Subcutaneous adipose tissue (tissue), 4 donors: Measurements from ENCODE around the gene PRSS12. TPM values are rescaled to one million over a fixed set of nuclear protein-coding genes. Genes with fewer than 3 reads are reported as not detected.

ENCODE experiments used
- total RNA-seq, 4 donors: library from RNA; depleted of rRNA; stranded (reverse); fragments of >200 nt; gene quantifications; one replicate each; pipeline ENCODE4 v1.1.0, GENCODE V29; 2016
- TF ChIP-seq, protein P1 (sequence below): fragments of 450-650 bp; IDR thresholded peaks from one replicate; pipeline ENCODE4 v1.5.1; 2016; ENCODE audit warnings: low read depth, mild to moderate bottlenecking, control low read depth, antibody characterized with exemption, moderate library complexity

The PRSS12 gene
- total RNA-seq, 4 donors from 2014 or later, result 0.17 to 1.1 (median 0.57) TPM; not detected in 1

DNA sequence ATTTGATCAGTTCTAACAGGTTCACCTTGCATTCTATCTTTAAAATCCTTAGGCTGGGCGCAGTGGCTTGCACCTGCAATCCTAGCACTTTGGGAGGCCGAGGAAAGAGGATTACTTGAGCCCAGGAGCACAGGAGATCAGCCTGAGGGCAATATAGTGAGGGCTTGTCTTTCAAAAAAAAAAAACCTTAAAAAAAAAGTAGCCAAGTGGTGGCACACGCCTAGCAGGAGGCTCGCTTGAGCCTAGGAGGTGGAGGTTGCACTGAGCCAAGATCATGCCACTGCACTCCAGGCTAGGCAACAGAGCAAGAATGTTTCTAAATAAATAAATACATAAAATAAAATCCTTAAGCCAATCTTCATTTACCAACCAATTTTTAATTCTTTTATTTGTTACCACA lies 75.6 kb downstream of the PRSS12 start:
- TF ChIP-seq, protein P1, sequence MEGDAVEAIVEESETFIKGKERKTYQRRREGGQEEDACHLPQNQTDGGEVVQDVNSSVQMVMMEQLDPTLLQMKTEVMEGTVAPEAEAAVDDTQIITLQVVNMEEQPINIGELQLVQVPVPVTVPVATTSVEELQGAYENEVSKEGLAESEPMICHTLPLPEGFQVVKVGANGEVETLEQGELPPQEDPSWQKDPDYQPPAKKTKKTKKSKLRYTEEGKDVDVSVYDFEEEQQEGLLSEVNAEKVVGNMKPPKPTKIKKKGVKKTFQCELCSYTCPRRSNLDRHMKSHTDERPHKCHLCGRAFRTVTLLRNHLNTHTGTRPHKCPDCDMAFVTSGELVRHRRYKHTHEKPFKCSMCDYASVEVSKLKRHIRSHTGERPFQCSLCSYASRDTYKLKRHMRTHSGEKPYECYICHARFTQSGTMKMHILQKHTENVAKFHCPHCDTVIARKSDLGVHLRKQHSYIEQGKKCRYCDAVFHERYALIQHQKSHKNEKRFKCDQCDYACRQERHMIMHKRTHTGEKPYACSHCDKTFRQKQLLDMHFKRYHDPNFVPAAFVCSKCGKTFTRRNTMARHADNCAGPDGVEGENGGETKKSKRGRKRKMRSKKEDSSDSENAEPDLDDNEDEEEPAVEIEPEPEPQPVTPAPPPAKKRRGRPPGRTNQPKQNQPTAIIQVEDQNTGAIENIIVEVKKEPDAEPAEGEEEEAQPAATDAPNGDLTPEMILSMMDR, result no peak

DNA sequence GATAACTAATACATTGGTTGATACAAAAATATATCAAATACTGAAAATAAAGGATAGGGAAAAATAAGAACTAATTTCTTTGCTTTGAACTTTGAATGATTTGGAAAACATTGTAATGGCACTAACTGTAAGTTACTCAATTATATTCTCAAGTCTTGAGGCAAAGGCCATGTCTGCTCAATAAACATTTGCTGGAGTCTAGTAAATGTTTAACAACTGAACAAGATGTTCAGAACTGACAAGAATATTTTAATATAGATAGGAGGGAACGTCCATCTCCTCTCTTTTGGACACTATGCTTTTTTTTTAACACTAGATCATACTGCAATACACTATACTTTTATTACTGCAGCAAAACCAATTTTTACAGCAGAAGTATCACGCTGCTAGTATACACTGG lies 76.2 kb downstream of the PRSS12 start:
- TF ChIP-seq, protein P1, result no peak

DNA sequence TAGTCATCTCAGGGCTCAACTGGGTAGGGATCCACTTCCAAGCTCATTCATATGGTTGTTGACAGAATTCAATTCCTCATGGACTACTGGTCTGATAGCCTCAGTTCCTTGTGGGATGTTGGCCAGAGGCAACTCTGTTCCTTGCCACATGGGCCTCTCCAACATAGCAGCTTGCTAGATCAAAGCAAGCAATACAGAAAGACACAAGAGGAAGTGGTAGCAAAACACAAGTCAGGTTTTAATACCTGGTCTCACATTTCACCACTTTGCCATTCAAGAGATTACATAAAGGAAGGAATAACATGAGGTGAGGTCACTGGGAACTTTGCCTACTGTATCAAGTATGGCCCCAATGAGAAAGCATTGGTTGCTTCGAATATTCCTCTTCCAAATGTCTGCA lies 79.2 kb downstream of the PRSS12 start:
- TF ChIP-seq, protein P1, result no peak

DNA sequence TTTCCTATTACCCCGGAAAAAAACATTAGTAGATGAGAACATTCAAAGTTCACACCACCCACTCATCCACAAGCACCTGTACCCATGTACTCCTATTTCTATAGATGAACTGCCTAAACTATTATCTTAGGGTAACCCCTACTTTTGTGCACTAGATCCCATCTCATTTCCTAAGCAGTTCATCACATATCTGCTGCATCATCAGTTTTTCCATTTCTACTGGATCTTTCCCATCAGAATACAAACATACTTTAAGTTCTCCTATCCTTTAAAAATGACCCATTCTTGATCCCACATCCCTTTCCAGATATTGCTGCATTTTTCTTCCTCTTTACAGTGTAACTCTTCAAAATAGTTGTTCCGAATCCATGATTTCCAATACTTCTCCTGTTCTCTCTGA lies 81.0 kb downstream of the PRSS12 start:
- TF ChIP-seq, protein P1, result no peak

DNA sequence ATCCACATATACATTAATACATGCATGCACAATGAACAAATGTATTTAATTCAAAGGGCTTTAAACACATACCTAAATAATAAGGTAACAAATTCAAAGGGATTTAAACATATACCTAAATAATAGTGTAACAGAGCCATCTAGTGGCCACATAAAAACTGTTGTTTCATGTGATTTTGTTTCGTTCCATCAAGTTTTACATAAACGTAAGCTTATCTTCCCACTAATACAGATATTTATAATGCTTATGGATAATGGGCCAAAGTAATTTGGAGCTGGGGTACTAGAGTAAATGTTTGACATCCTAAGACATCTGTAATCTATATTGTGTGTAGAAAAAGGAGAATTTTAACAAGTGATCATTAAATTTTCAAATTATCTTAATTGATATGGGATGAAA lies 82.3 kb downstream of the PRSS12 start:
- TF ChIP-seq, protein P1, result no peak

DNA sequence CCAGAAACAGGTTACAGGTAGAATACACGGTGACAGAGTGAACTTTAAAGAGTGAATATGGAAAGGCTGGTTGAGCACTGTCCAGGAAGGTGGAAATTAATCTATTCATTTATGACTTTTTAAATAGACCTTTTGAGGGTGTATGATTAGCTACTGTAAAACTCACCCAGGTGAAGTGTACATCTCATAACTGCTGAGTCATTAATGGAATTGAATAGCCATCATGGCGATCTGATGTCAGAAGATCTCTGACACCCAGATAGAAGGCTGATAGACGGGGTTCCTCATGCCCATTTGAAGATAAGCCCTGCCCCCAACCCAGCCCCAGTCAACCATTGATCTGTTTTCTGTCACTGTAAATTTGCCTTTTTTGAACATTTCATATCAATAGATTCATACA lies 84.0 kb downstream of the PRSS12 start:
- TF ChIP-seq, protein P1, result no peak

DNA sequence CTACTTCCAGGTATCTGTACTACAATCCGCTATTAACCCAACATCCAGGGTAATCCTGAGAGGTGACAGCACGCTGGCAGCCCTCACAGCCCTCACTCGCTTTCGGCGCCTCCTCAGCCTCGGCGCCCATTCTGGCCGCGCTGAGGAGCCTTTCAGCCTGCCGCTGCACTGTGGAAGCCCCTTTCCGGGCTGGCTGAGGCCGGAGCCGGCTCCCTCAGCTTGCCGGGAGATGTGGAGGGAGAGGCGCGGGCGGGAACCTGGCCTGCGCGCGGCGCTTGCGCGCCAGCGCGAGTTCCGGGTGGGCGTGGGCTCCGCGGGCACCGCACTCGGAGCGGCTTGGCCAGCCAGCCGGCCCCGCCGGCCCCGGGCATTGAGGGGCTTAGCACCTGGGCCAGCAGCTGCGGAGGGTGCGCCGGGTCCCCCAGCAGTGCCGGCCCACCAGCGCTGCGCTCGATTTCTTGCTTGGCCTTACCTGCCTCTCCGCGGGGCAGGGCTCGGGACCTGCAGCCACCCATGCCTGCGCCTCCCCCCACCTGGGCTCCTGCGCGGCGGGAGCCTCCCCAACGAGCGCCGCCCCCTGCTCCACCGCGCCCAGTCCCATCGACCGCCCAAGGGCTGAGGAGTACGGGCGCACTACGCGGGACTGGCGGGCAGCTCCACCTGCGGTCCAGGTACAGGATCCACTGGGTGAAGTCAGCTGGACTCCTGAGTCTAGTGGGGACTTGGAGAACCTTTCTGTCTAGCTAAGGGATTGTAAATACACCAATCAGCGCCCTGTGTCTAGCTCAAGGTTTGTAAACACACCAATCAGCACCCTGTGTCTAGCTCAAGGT lies 87.3 kb downstream of the PRSS12 start:
- TF ChIP-seq, protein P1, result no peak
